K562 (cell line): ENCODE measurements around the gene GRAPL. TPM values are rescaled to one million over a fixed set of nuclear protein-coding genes. Genes with fewer than 3 reads are reported as not detected.
"Not testable (repeated sequence)": the region's sequence is repeated elsewhere in the genome, so short reads cannot be mapped to it uniquely, and the experiment has no call there.

Experiments used
- ARID1B ChIP-seq: fragments of 450-650 bp; IDR thresholded peaks from 2 replicates; pipeline ENCODE4 v1.6.1; 2016; ENCODE audit warnings: antibody characterized with exemption, mild to moderate bottlenecking, inconsistent platforms
- BCOR ChIP-seq: fragments of 450-650 bp; IDR thresholded peaks from 2 replicates; pipeline ENCODE4 v1.6.1; 2016
- DLX4 ChIP-seq: fragments of 250-450 bp; sonication (Bioruptor Pico); IDR thresholded peaks from 2 replicates; pipeline ENCODE4 v1.6.1; 2021; ENCODE audit warnings: mild to moderate bottlenecking
- DMBX1 ChIP-seq: fragments of 250-450 bp; sonication (Bioruptor Pico); IDR thresholded peaks from 2 replicates; pipeline ENCODE4 v1.8.0; 2022; ENCODE audit warnings: inconsistent platforms, mild to moderate bottlenecking, moderate library complexity, borderline replicate concordance
- ELF4 ChIP-seq: fragments of 450-650 bp; formaldehyde crosslinking; IDR thresholded peaks from 2 replicates; pipeline ENCODE4 v1.4.0; 2022; ENCODE audit warnings: missing genetic modification characterization
- FOXK1 ChIP-seq: sonication (generic); formaldehyde crosslinking; IDR thresholded peaks from 2 replicates; pipeline ENCODE4 v1.8.0; 2022; ENCODE audit warnings: missing genetic modification reagents, mild to moderate bottlenecking, borderline replicate concordance
- HMG20B ChIP-seq: fragments of 250-450 bp; sonication (Bioruptor Pico); IDR thresholded peaks from 2 replicates; pipeline ENCODE4 v1.5.0; 2021; ENCODE audit warnings: mild to moderate bottlenecking
- MBD2 ChIP-seq: sonication (generic); IDR thresholded peaks from 2 replicates; pipeline ENCODE4 v1.6.1; 2016; ENCODE audit warnings: low read depth, borderline replicate concordance
- MED1 ChIP-seq: sonication (generic); formaldehyde crosslinking; IDR thresholded peaks from 2 replicates; pipeline ENCODE4 v1.8.1; 2023; ENCODE audit warnings: missing genetic modification reagents, borderline replicate concordance
- NBN ChIP-seq: fragments of 450-650 bp; IDR thresholded peaks from 2 replicates; pipeline ENCODE4 v1.6.1; 2016; ENCODE audit warnings: low read depth, mild to moderate bottlenecking
- RBM22 ChIP-seq: fragments of 200-400 bp; formaldehyde crosslinking; IDR thresholded peaks from 2 replicates; pipeline ENCODE4 v1.6.1; 2018; ENCODE audit warnings: low read length, low read depth; ENCODE audit not compliant: poor library complexity, severe bottlenecking
- RFX7 ChIP-seq: fragments of 250-450 bp; sonication (Bioruptor Pico); IDR thresholded peaks from 2 replicates; pipeline ENCODE4 v1.5.1; 2021; ENCODE audit warnings: mild to moderate bottlenecking
- RNF219 ChIP-seq: fragments of 250-450 bp; sonication (Bioruptor Pico); IDR thresholded peaks from 2 replicates; pipeline ENCODE4 v1.5.0; 2022; ENCODE audit warnings: mild to moderate bottlenecking
- SP1 ChIP-seq: sonication (generic); formaldehyde crosslinking; IDR thresholded peaks from 2 replicates; pipeline ENCODE4 v1.8.1; 2022; ENCODE audit warnings: mild to moderate bottlenecking, missing genetic modification reagents
- TFAP4 ChIP-seq: sonication (generic); formaldehyde crosslinking; IDR thresholded peaks from 2 replicates; pipeline ENCODE4 v1.8.0; 2022; ENCODE audit warnings: missing genetic modification reagents, mild to moderate bottlenecking, moderate library complexity, borderline replicate concordance
- THAP7 ChIP-seq: fragments of 250-450 bp; sonication (Bioruptor Pico); IDR thresholded peaks from 2 replicates; pipeline ENCODE4 v1.5.0; 2021
- TOE1 ChIP-seq, 2 experiments: fragments of 450-650 bp in 1 of 2; sonication (generic) in 1 of 2; formaldehyde crosslinking in 1 of 2; IDR thresholded peaks; 2 replicates each; pipeline versions ENCODE4 v1.7.1 to v1.8.0; 2016 to 2022; ENCODE audit warnings: borderline replicate concordance in 2 of 2, mild to moderate bottlenecking in 2 of 2, antibody characterized with exemption in 1 of 2, inconsistent platforms in 1 of 2, low read depth in 1 of 2, missing genetic modification reagents in 1 of 2, moderate library complexity in 1 of 2
- ZFP30 ChIP-seq: fragments of 250-450 bp; sonication (Bioruptor Pico); IDR thresholded peaks from 2 replicates; pipeline ENCODE4 v1.8.0; 2022; ENCODE audit warnings: moderate library complexity, mild to moderate bottlenecking, inconsistent platforms, borderline replicate concordance
- ZFP91 ChIP-seq: sonication (generic); formaldehyde crosslinking; IDR thresholded peaks from 2 replicates; pipeline ENCODE4 v1.8.0; 2022; ENCODE audit warnings: mild to moderate bottlenecking, missing genetic modification reagents
- ZNF561 ChIP-seq: fragments of 450-650 bp; formaldehyde crosslinking; conservative IDR thresholded peaks from 2 replicates; pipeline ENCODE4 v1.4.0; 2020; ENCODE audit warnings: mild to moderate bottlenecking, moderate library complexity
- ZNF583 ChIP-seq: fragments of 250-450 bp; sonication (Bioruptor Pico); IDR thresholded peaks from 2 replicates; pipeline ENCODE4 v1.4.0; 2020
- ZNF77 ChIP-seq: fragments of 250-450 bp; sonication (Bioruptor Pico); IDR thresholded peaks from 2 replicates; pipeline ENCODE4 v1.5.0; 2020
- polyA plus RNA-seq, 8 experiments: library from polyadenylated mRNA; depleted of rRNA in 4 of 8; stranded (reverse) in 5 of 8; unstranded in 3 of 8; fragments of >200 nt; fragmentation: Nextera tagmentation in 2 of 8; fragmentation: Illumina TruSeq in 1 of 8; extraction: Ambion mirVana in 2 of 8; extraction: Trizol in 1 of 8; gene quantifications; 2 replicates each; pipeline versions ENCODE4 v1.2.1 to v1.2.3, GENCODE V29; 2011 to 2014; ENCODE audit warnings: inconsistent platforms in 1 of 8, missing spikeins in 1 of 8
- total RNA-seq, 7 experiments: library from RNA; depleted of rRNA in 6 of 7; stranded (reverse); fragments of >200 nt in 6 of 7; fragmentation: Illumina TruSeq in 2 of 7; extraction: Trizol in 2 of 7; gene quantifications; 2 replicates each; pipeline versions ENCODE4 v1.2.1 to v1.2.3, GENCODE V29; 2011 to 2021; ENCODE audit warnings: low replicate concordance in 1 of 7

The GRAPL gene
- total and polyA plus RNA-seq, 9 of the 15 experiments (the other 6 are each of a cell fraction or from before 2014, with no cell fraction given): 0.22 TPM; not detected in 8

GRCh38 chr17:19111801-19112458 is 15.5 kb upstream of the GRAPL start (continued):
- TF ChIP-seq TFAP4 (CRISPR knock-in tag) (peak; percentile 69), ZNF561 (CRISPR knock-in tag) (peak; percentile 98), ZFP30 (CRISPR knock-in tag) (peak; percentile 94; the same call in 1 of the 2 replicates), FOXK1 (CRISPR knock-in tag) (peak; percentile 80), ZNF77 (peak; percentile 92), HMG20B (peak; percentile 94), ZFP91 (CRISPR knock-in tag) (peak; percentile 83; the same call in 1 of the 2 replicates), RFX7 (CRISPR knock-in tag) (peak; percentile 98), ZNF583 (CRISPR knock-in tag) (peak; percentile 85), MED1 (peak; percentile 60; the same call in 1 of the 2 replicates), TOE1 (IDR thresholded peaks at IDR 0.05; ENCODE audit: borderline replicate concordance) (peak; percentile 79), ELF4 (CRISPR knock-in tag) (peak; percentile 100), RBM22 (peak; percentile 79), THAP7 (CRISPR knock-in tag) (peak; percentile 93), DLX4 (CRISPR knock-in tag) (peak; percentile 94), ARID1B (peak; percentile 51; the same call in 1 of the 2 replicates), MBD2 (peak; percentile 39; the same call in 1 of the 2 replicates), DMBX1 (CRISPR knock-in tag) (peak; percentile 64; the same call in 1 of the 2 replicates), NBN (peak; percentile 69; the same call in 1 of the 2 replicates), BCOR (0 out of 2 replicates have a peak, but pooled peaks have one; percentile 45), SP1 (CRISPR knock-in tag) (peak; percentile 85), RNF219 (CRISPR knock-in tag) (peak; percentile 95; the same call in 1 of the 2 replicates)
- TF ChIP-seq TOE1 (CRISPR knock-in tag; IDR thresholded peaks at IDR 0.05; ENCODE audit: borderline replicate concordance, low read depth): not testable (repeated sequence)
